ENCODE data around the gene MAD2L1. TPM values are rescaled to one million over a fixed set of nuclear protein-coding genes. Genes with fewer than 3 reads are reported as not detected.

MAD2L1 gene
- total and polyA plus RNA-seq, 2 of the 13 experiments (the other 11 are each of a cell fraction or from before 2014, with no cell fraction given), result 40.6 to 109 TPM

GRCh38 chr4:120066517-120067340, at the start of gene MAD2L1 (continued):
- TF ChIP-seq, protein P1, sequence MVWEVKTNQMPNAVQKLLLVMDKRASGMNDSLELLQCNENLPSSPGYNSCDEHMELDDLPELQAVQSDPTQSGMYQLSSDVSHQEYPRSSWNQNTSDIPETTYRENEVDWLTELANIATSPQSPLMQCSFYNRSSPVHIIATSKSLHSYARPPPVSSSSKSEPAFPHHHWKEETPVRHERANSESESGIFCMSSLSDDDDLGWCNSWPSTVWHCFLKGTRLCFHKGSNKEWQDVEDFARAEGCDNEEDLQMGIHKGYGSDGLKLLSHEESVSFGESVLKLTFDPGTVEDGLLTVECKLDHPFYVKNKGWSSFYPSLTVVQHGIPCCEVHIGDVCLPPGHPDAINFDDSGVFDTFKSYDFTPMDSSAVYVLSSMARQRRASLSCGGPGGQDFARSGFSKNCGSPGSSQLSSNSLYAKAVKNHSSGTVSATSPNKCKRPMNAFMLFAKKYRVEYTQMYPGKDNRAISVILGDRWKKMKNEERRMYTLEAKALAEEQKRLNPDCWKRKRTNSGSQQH (CRISPR knock-in tag; IDR thresholded peaks at IDR 0.05; ENCODE audit: low read depth), result peak; percentile 83
- TF ChIP-seq ZNF563 (CRISPR knock-in tag; IDR thresholded peaks at IDR 0.05) (peak; percentile 89), ZNF333 (CRISPR knock-in tag; IDR thresholded peaks at IDR 0.05; ENCODE audit: borderline replicate concordance) (no peak), GRHL1 (CRISPR knock-in tag; conservative IDR thresholded peaks at IDR 0.05) (no peak), ZNF367 (CRISPR knock-in tag; IDR thresholded peaks at IDR 0.05; ENCODE audit: borderline replicate concordance) (no peak), ZNF225 (CRISPR knock-in tag; IDR thresholded peaks at IDR 0.05) (no peak), SOX6 (IDR thresholded peaks at IDR 0.05) (no peak), SOX6 (CRISPR knock-in tag; IDR thresholded peaks at IDR 0.05) (peak; percentile 38), RCOR2 (CRISPR knock-in tag; IDR thresholded peaks at IDR 0.05) (no peak), REL (CRISPR knock-in tag; conservative IDR thresholded peaks at IDR 0.05) (peak; percentile 93; the same call in 1 of the 2 replicates), RAD21 (CRISPR knock-in tag; IDR thresholded peaks at IDR 0.05) (no peak)
- TF ChIP-seq, protein P2, sequence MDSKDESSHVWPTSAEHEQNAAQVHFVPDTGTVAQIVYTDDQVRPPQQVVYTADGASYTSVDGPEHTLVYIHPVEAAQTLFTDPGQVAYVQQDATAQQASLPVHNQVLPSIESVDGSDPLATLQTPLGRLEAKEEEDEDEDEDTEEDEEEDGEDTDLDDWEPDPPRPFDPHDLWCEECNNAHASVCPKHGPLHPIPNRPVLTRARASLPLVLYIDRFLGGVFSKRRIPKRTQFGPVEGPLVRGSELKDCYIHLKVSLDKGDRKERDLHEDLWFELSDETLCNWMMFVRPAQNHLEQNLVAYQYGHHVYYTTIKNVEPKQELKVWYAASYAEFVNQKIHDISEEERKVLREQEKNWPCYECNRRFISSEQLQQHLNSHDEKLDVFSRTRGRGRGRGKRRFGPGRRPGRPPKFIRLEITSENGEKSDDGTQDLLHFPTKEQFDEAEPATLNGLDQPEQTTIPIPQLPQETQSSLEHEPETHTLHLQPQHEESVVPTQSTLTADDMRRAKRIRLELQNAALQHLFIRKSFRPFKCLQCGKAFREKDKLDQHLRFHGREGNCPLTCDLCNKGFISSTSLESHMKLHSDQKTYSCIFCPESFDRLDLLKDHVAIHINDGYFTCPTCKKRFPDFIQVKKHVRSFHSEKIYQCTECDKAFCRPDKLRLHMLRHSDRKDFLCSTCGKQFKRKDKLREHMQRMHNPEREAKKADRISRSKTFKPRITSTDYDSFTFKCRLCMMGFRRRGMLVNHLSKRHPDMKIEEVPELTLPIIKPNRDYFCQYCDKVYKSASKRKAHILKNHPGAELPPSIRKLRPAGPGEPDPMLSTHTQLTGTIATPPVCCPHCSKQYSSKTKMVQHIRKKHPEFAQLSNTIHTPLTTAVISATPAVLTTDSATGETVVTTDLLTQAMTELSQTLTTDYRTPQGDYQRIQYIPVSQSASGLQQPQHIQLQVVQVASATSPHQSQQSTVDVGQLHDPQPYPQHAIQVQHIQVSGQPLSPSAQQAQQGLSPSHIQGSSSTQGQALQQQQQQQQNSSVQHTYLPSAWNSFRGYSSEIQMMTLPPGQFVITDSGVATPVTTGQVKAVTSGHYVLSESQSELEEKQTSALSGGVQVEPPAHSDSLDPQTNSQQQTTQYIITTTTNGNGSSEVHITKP (CRISPR knock-in tag; IDR thresholded peaks at IDR 0.05; ENCODE audit: low read depth), result 0 out of 2 replicates have a peak, but pooled peaks have one; percentile 0
- TF ChIP-seq, protein P3, sequence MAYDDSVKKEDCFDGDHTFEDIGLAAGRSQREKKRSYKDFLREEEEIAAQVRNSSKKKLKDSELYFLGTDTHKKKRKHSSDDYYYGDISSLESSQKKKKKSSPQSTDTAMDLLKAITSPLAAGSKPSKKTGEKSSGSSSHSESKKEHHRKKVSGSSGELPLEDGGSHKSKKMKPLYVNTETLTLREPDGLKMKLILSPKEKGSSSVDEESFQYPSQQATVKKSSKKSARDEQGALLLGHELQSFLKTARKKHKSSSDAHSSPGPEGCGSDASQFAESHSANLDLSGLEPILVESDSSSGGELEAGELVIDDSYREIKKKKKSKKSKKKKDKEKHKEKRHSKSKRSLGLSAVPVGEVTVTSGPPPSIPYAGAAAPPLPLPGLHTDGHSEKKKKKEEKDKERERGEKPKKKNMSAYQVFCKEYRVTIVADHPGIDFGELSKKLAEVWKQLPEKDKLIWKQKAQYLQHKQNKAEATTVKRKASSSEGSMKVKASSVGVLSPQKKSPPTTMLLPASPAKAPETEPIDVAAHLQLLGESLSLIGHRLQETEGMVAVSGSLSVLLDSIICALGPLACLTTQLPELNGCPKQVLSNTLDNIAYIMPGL (CRISPR knock-in tag; IDR thresholded peaks at IDR 0.05; ENCODE audit: borderline replicate concordance in 1 of 2, low read depth in 1 of 2), result peak in 1 of 2 experiments; percentile 80; a peak in 3 of 4 replicates
- TF ChIP-seq, protein P4, sequence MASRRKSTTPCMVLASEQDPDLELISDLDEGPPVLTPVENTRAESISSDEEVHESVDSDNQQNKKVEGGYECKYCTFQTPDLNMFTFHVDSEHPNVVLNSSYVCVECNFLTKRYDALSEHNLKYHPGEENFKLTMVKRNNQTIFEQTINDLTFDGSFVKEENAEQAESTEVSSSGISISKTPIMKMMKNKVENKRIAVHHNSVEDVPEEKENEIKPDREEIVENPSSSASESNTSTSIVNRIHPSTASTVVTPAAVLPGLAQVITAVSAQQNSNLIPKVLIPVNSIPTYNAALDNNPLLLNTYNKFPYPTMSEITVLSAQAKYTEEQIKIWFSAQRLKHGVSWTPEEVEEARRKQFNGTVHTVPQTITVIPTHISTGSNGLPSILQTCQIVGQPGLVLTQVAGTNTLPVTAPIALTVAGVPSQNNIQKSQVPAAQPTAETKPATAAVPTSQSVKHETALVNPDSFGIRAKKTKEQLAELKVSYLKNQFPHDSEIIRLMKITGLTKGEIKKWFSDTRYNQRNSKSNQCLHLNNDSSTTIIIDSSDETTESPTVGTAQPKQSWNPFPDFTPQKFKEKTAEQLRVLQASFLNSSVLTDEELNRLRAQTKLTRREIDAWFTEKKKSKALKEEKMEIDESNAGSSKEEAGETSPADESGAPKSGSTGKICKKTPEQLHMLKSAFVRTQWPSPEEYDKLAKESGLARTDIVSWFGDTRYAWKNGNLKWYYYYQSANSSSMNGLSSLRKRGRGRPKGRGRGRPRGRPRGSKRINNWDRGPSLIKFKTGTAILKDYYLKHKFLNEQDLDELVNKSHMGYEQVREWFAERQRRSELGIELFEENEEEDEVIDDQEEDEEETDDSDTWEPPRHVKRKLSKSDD (CRISPR knock-in tag; IDR thresholded peaks at IDR 0.05; ENCODE audit: low read depth), result peak; percentile 47; the same call in 1 of the 2 replicates
